Fibroblast of skin of abdomen (primary cell): ENCODE results near the gene MRPL16. TPM values are rescaled to one million over a fixed set of nuclear protein-coding genes. Genes with fewer than 3 reads are reported as not detected.
"Not testable (repeated sequence)": the region's sequence is repeated elsewhere in the genome, so short reads cannot be mapped to it uniquely, and the experiment has no call there.

Experiments
- DNase-seq: peaks from one replicate; pipeline ENCODE4 v3.0.0-alpha.2; 2013
- polyA plus RNA-seq, 2 experiments: library from polyadenylated mRNA; unstranded; fragments of 120-200 nt; gene quantifications; one replicate each; pipeline ENCODE4 v1.2.1, GENCODE V29; 2013; ENCODE audit not compliant: insufficient read length in 2 of 2

MRPL16 gene
- polyA plus RNA-seq (2013, experiment 1 of 2; ENCODE audit: insufficient read length): 43.7 TPM
- 42.1 TPM for polyA plus RNA-seq (2013, experiment 2 of 2; ENCODE audit: insufficient read length)

DNA sequence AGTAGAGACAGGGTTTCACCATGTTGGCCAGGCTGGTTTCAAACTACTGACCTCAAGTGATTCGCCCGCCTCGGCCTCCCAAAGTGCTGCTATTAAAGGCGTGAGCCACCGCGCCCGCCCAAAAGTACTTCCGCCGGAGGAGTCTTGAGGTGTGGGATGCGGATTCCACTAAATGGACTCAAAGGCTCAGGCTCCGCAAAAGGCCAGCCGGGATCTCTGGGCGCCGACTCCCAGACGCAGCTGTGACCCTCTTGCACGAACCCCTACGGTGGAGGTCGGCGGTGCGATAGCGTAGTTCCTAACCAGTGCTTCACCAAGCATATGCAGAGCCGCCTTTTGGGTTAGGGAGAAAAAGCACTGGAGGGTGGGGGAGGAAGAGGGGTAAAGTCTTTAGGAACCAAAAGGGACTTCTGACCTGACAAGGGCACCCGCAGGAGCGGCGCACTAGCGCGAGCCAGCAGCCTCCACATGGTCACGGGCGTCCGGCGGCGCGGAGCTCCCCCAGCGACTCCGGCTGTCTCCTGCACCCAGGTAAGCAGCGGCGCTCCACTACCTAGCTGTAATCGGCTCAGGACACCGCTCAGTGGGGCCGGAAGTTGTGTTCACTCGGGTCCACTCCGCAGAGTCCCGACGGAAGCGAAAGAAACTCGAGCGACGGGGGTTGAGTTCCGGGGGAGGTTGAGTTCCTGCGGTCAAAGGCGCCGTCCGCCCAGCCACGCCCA is at the start of gene MRPL16:
Gene MRPL16, minus strand, starts transcription at position 590 of the 722 bp plus-strand sequence. Its CDS starts 120 bp downstream, at position 470.
- DNase-seq: peak; percentile 87

- no peak for DNase-seq
Measured at GRCh38 chr11:59859673-59860072, 49.1 kb upstream of the MRPL16 start.

GRCh38 chr11:59857439-59858434 is 47.2 kb upstream of the MRPL16 start:
- no peak for DNase-seq

DNA sequence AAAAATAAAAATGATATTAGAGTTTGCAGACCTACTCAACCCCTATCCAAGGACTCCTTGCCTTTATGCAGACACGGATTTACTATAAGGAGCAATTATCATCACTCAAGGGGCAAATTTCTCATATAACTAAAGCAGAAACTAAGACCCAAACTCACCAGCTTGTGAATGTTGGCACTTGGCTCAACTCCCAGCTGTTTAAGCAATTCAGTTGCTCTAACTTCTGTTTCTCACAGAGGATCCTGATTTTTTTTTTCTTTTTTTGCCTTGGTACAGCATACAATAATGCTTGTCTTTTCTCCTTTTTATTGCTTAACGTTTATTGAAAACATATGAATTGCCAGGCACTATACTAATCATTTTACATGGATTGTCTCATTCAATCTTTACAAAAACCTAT is 44.3 kb upstream of the MRPL16 start:
- DNase-seq: no peak

GRCh38 chr11:59851416-59851815 is 40.8 kb upstream of the MRPL16 start:
- not testable (repeated sequence) for DNase-seq

DNA sequence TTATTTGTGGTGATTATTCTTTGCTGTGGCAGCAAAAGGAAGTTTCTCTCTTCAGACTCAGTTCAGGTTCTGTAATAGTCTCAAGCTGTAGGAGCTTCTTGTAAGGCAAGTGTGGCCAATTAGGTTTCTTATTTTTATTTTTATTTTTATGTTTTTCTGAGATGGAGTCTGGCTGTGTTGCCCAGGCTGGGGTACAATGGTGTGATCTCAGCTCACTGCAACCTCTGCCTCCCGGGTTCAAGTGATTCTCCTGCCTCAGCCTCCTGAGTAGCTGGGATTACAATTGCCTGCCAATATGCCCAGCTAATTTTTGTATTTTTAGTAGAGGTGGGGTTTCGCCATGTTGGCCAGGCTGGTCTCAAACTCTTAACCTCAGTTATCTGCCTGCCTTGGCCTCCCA is 39.0 kb upstream of the MRPL16 start:
- DNase-seq: not testable (repeated sequence)

GRCh38 chr11:59849129-59849528 is 38.6 kb upstream of the MRPL16 start:
- no peak for DNase-seq

DNA sequence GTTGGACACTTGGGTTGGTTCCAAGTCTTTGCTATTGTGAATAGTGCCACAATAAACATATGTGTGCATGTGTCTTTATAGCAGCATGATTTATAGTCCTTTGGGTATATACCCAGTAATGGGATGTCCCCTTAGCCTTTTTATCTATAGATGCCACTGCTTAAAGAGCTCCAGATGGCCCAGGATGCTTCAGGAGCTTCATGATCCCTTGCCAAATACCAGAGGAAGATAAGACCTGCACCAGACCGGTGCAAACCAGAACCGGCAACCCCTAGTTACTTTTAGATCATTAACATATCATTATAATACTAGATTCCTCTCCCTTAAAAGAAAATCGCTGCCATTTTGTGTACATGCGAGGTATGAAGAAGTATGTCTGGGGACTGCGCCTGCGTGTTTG is 37.9 kb upstream of the MRPL16 start:
- DNase-seq: not testable (repeated sequence)

GRCh38 chr11:59847626-59848025 is 37.0 kb upstream of the MRPL16 start:
- DNase-seq: no peak

- DNase-seq: no peak
Measured at GRCh38 chr11:59846556-59846955, 36.0 kb upstream of the MRPL16 start.

DNA sequence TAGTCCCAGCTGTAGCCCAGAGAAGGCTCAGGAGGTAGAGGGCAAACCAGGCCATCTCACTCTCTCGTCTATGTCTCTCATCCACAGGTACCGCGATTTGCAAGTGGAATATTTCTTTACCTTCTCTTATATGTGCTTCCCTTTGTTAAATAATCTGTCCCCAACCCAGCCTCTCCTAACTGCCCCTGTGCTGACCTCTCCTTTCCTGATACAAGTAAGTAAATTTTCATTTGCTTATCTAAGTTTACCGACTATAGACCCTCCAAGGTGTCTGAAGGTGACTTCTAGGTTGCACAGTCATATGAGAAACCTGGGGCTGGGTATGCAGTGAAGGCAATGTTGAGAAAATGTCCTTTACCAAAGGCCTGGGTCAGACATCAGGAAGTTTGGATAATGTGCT is 34.8 kb upstream of the MRPL16 start, which contains the start of gene CBLIF:
Gene CBLIF, minus strand, starts transcription at position 101 of the 400 bp plus-strand sequence. Its CDS starts 46 bp downstream, at position 55.
- DNase-seq: no peak

GRCh38 chr11:59842316-59842715 is 31.7 kb upstream of the MRPL16 start:
- DNase-seq: no peak

DNA sequence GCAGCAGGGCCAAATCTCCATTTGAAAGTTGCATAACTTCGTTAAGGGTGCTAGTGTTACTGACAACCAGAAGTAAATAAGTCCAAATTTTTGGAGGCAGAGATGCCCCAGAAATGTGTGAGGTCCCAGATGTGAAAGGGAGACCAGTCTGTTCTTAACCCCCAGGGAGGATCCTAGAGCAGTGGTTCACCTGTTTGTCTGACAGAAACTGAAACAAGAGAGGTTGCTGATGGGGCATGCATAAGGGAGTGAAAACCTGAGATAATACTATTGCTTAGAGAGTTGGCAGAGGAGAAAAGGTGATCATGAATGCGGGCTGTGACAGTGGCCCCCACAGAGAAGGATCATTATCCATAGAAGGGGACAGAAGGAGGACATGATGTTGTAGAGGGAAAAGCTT is 30.9 kb upstream of the MRPL16 start:
- DNase-seq: no peak

GRCh38 chr11:59839615-59840014 is 29.0 kb upstream of the MRPL16 start:
- DNase-seq: no peak

- DNase-seq: no peak
Measured at GRCh38 chr11:59833602-59834001, 23.0 kb upstream of the MRPL16 start.

GRCh38 chr11:59829358-59829757 is 18.8 kb upstream of the MRPL16 start:
- no peak for DNase-seq

GRCh38 chr11:59822989-59823566 is 12.5 kb upstream of the MRPL16 start:
- DNase-seq: peak; percentile 25

GRCh38 chr11:59818572-59818971 is 8.0 kb upstream of the MRPL16 start:
- DNase-seq: no peak

DNA sequence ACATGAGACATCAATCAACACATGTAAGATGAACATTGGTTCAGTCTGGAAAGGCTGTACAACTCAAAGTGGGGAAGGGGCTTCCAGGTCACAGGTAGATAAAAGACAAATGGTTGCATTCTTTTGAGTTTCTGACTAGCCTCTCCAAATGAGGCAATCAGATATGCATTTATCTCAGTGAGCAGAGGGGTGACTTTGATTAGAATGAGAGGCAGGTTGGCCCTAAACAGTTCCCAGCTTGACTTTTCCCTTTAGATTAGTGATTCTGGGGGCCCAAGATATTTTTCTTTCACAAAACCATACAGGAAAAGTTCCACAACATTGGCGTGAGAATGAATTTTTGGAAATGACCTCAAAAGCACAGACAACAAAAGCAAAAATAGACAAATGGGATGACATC is 5.9 kb upstream of the MRPL16 start:
- DNase-seq: not testable (repeated sequence)

DNA sequence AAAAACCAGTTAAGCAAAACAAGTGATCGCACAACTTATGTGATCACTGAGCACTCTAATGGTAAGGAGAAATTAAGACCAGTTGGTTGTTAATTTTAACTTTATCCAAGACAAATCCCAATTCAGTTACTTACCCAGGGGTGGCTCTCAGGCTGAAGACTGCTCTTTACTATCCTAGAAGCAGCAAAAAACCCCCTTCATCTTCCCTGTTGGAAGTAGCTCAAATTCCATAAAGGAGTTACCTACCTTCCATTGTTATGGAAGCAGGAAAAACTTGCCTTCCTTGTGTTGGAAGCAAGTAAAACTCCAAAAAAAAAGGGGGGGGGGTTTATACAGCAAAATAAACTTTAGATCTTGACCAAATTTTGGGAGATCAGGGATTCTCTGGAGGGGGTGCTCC is 5.2 kb upstream of the MRPL16 start:
- no peak for DNase-seq

GRCh38 chr11:59814021-59814420 is 3.4 kb upstream of the MRPL16 start:
- DNase-seq: no peak

DNA sequence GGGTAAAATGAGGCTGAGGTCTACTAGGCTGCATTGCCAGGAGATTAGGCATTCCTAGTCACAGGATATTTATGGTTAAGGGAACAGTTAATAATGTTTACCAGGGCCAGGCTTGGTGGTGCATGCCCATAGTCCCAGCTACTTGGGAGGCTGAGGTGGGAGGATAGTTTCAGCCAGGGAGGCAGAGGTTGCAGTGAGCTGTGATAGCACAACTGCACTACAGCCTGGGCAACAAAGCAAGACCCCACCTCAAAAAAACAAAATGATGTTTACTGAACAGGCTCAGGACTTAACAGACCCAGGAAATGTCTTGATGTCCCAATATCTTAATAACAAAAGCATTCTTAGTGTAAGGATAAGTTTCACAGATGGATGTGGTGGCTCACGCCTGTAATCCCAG is 2.8 kb upstream of the MRPL16 start:
- DNase-seq: no peak

- no peak for DNase-seq
Measured at GRCh38 chr11:59812220-59812619, 1.6 kb upstream of the MRPL16 start.
